Measurements from ENCODE around the gene MYL2. TPM values are rescaled to one million over a fixed set of nuclear protein-coding genes. Genes with fewer than 3 reads are reported as not detected.

The MYL2 gene
- total RNA-seq, 1 donor from 2014 or later = not detected

DNA sequence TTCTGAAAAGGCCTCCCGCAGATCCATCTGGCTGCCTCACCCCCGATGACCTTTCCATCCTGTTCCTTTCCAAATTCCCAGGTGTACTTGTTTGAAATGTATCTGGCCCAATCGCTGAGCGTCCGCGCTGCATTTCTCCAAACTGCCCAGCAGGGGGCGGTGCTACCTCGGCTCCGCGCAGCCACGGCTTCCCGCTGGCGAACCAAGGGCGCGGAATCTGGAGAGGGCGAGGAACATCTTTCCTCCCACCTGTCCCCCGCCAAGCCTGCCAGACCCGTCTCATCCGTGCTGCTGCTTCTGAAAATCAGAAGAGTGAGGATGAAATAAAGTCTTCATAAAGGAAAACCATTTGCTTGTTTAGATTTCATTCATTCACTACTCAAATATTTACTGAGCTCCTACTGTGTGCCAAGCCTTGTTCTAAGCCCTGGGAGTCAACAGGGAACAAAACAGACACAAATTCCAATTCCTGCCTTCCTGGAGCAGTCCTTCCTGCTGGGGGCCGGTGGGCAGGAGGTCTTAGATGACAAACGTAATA, 16.8 kb upstream of the MYL2 start:
- Histone ChIP-seq H3K9ac (ENCODE audit: low read length) (no peak overlapping the region), H3K79me2 (ENCODE audit: insufficient read depth, low read length) (no peaks in the 10 kb centered on the region), H3K27ac (ENCODE audit: low read depth, low read length) (no peak overlapping the region), H3K9me3 (ENCODE audit: insufficient read depth, low read depth, low read length) (no peaks in the 10 kb centered on the region), H3K27me3 (ENCODE audit: insufficient read depth, low read length) (peaks cover 4% of the 10 kb centered on the region), H3K4me2 (ENCODE audit: low read length) (peak overlapping the region; percentile 19), H2AFZ (ENCODE audit: low read depth, low read length) (no peak overlapping the region), H3K4me3 (ENCODE audit: insufficient read depth, low read depth, low read length) (no peak overlapping the region), H3K4me1 (ENCODE audit: insufficient read depth, low read length) (peaks cover 9% of the 10 kb centered on the region), H3K36me3 (ENCODE audit: insufficient read depth, low read length) (no peaks in the 10 kb centered on the region), H4K20me1 (ENCODE audit: insufficient read depth, low read length) (no peaks in the 10 kb centered on the region)
- DNase-seq (ENCODE audit: low read depth) (no peak), FAIRE-seq (no peak)
- no peak overlapping the region for H3K4me3 Mint-ChIP-seq (ENCODE audit: unreplicated experiment)
- H3K9me3 Mint-ChIP-seq (ENCODE audit: unreplicated experiment) = no peaks in the 10 kb centered on the region
- peaks cover 14% of the 10 kb centered on the region for H3K4me1 Mint-ChIP-seq (ENCODE audit: low read depth, unreplicated experiment)
- no peak overlapping the region for H3K27ac Mint-ChIP-seq (ENCODE audit: unreplicated experiment)
- no peak for TF ChIP-seq EZH2 (IDR thresholded peaks at IDR 0.05; ENCODE audit: insufficient read depth, low read length)
- TF ChIP-seq, protein P1, sequence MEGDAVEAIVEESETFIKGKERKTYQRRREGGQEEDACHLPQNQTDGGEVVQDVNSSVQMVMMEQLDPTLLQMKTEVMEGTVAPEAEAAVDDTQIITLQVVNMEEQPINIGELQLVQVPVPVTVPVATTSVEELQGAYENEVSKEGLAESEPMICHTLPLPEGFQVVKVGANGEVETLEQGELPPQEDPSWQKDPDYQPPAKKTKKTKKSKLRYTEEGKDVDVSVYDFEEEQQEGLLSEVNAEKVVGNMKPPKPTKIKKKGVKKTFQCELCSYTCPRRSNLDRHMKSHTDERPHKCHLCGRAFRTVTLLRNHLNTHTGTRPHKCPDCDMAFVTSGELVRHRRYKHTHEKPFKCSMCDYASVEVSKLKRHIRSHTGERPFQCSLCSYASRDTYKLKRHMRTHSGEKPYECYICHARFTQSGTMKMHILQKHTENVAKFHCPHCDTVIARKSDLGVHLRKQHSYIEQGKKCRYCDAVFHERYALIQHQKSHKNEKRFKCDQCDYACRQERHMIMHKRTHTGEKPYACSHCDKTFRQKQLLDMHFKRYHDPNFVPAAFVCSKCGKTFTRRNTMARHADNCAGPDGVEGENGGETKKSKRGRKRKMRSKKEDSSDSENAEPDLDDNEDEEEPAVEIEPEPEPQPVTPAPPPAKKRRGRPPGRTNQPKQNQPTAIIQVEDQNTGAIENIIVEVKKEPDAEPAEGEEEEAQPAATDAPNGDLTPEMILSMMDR (IDR thresholded peaks at IDR 0.05; ENCODE audit: insufficient read depth, low read depth, low read length) = peak; percentile 79
- H3K27me3 Mint-ChIP-seq (ENCODE audit: low read depth, unreplicated experiment) = peaks cover 13% of the 10 kb centered on the region
- no peaks in the 10 kb centered on the region for H3K36me3 Mint-ChIP-seq (ENCODE audit: low read depth, unreplicated experiment)

- no peak for DNase-seq (ENCODE audit: low read depth)
- Mint-ChIP-seq H3K36me3 (ENCODE audit: low read depth, unreplicated experiment) (no peaks in the 10 kb centered on the region), H3K27ac (ENCODE audit: unreplicated experiment) (no peak overlapping the region), H3K9me3 (ENCODE audit: unreplicated experiment) (no peaks in the 10 kb centered on the region), H3K4me3 (ENCODE audit: unreplicated experiment) (no peak overlapping the region), H3K4me1 (ENCODE audit: low read depth, unreplicated experiment) (peaks cover 14% of the 10 kb centered on the region), H3K27me3 (ENCODE audit: low read depth, unreplicated experiment) (peaks cover 11% of the 10 kb centered on the region)
- Histone ChIP-seq H3K79me2 (ENCODE audit: insufficient read depth, low read length) (no peaks in the 10 kb centered on the region), H3K36me3 (ENCODE audit: insufficient read depth, low read length) (no peaks in the 10 kb centered on the region), H3K27ac (ENCODE audit: low read depth, low read length) (no peak overlapping the region), H3K4me3 (ENCODE audit: insufficient read depth, low read depth, low read length) (no peak overlapping the region), H2AFZ (ENCODE audit: low read depth, low read length) (no peak overlapping the region), H3K4me1 (ENCODE audit: insufficient read depth, low read length) (peaks cover 9% of the 10 kb centered on the region), H3K27me3 (ENCODE audit: insufficient read depth, low read length) (peaks cover 4% of the 10 kb centered on the region), H3K4me2 (ENCODE audit: low read length) (no peak overlapping the region), H4K20me1 (ENCODE audit: insufficient read depth, low read length) (no peaks in the 10 kb centered on the region), H3K9me3 (ENCODE audit: insufficient read depth, low read depth, low read length) (no peaks in the 10 kb centered on the region), H3K9ac (ENCODE audit: low read length) (no peak overlapping the region)
- no peak for TF ChIP-seq EZH2 (IDR thresholded peaks at IDR 0.05; ENCODE audit: insufficient read depth, low read length)
- TF ChIP-seq, protein P1 (IDR thresholded peaks at IDR 0.05; ENCODE audit: insufficient read depth, low read depth, low read length) = no peak
- no peak for FAIRE-seq
Observed at GRCh38 chr12:110936367-110937103, 16.2 kb upstream of the MYL2 start.

GRCh38 chr12:110935588-110935987, 15.2 kb upstream of the MYL2 start:
- Histone ChIP-seq H3K36me3 (ENCODE audit: insufficient read depth, low read length) (no peaks in the 10 kb centered on the region), H4K20me1 (ENCODE audit: insufficient read depth, low read length) (no peaks in the 10 kb centered on the region), H3K4me1 (ENCODE audit: insufficient read depth, low read length) (peaks cover 9% of the 10 kb centered on the region), H2AFZ (ENCODE audit: low read depth, low read length) (no peak overlapping the region), H3K27me3 (ENCODE audit: insufficient read depth, low read length) (peaks cover 4% of the 10 kb centered on the region), H3K9ac (ENCODE audit: low read length) (no peak overlapping the region), H3K27ac (ENCODE audit: low read depth, low read length) (no peak overlapping the region), H3K4me2 (ENCODE audit: low read length) (no peak overlapping the region), H3K9me3 (ENCODE audit: insufficient read depth, low read depth, low read length) (no peaks in the 10 kb centered on the region), H3K4me3 (ENCODE audit: insufficient read depth, low read depth, low read length) (no peak overlapping the region), H3K79me2 (ENCODE audit: insufficient read depth, low read length) (no peaks in the 10 kb centered on the region)
- Mint-ChIP-seq H3K4me3 (ENCODE audit: unreplicated experiment) (no peak overlapping the region), H3K36me3 (ENCODE audit: low read depth, unreplicated experiment) (no peaks in the 10 kb centered on the region), H3K27ac (ENCODE audit: unreplicated experiment) (no peak overlapping the region), H3K9me3 (ENCODE audit: unreplicated experiment) (no peaks in the 10 kb centered on the region), H3K4me1 (ENCODE audit: low read depth, unreplicated experiment) (peaks cover 14% of the 10 kb centered on the region), H3K27me3 (ENCODE audit: low read depth, unreplicated experiment) (peaks cover 8% of the 10 kb centered on the region)
- TF ChIP-seq EZH2 (IDR thresholded peaks at IDR 0.05; ENCODE audit: insufficient read depth, low read length) = no peak
- TF ChIP-seq, protein P1 (IDR thresholded peaks at IDR 0.05; ENCODE audit: insufficient read depth, low read depth, low read length) = no peak
- FAIRE-seq = no peak
- DNase-seq (ENCODE audit: low read depth) = no peak
